A673 (cell line): ENCODE measurements around the gene DGKD.

Experiments
- CTCF ChIP-seq: fragments of 300-800, 200-600 bp; sonication (generic); conservative IDR thresholded peaks from 2 replicates; pipeline ENCODE4 v1.5.1; 2017; ENCODE audit warnings: low read depth, mild to moderate bottlenecking, antibody characterized with exemption, low read length, moderate library complexity, mixed read lengths
- EZH2 ChIP-seq: fragments of 200-600 bp; sonication (generic); IDR thresholded peaks from 2 replicates; pipeline ENCODE4 v1.6.1; 2017; ENCODE audit warnings: borderline replicate concordance, low read depth, mild to moderate bottlenecking, mixed read lengths, antibody characterized with exemption, low read length; ENCODE audit not compliant: poor library complexity, severe bottlenecking

GRCh38 chr2:233497692-233498091 is 143.4 kb downstream of the DGKD start:
- TF ChIP-seq CTCF, result no peak
- TF ChIP-seq EZH2, result no peak
